PC-9 (cell line): ENCODE measurements around the gene SMG6.

Experiments
- CTCF ChIP-seq: fragments of 200-600 bp; sonication (generic); conservative IDR thresholded peaks from 2 replicates; pipeline ENCODE4 v1.6.1; 2017; ENCODE audit warnings: mixed run types, antibody characterized with exemption, mild to moderate bottlenecking, moderate library complexity
- EZH2 ChIP-seq: fragments of 200-600 bp; sonication (generic); IDR thresholded peaks from 2 replicates; pipeline ENCODE4 v1.8.0; 2017; ENCODE audit warnings: antibody characterized with exemption, low read depth

DNA sequence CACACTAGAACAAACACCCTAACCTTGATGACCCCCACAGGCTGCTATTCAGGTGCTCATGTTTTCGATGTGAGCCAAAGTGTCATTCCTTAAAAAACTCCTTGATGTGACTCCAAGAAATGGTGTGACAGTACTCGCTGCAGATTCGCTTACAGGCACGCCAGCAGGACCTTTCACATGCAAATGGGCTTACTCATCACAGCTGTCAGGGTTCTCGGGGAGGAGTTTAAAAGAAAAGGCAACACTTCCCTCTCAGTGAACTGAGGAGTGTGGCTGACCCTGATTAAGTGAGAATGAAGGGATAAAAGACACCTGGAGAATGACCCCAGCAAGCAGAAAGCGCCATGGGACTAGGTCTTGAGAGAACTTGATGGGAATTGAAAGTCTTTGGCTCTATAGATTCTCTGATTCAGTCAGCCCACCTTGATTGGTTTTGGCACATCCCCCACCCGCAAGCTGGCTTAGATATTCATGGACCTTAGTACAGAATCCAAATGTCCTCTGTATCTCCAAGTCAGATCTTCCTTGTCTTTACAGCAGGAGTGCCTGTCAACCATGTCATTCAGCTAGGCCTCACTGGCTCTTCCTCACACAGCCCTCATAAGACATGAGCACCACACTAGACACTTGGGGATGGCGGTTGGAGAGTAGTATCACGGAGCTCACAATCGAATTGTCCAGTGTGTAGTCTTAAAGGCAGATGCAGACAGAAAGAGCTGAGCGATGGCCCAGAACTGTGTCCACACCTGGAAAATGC, 166.1 kb downstream of the SMG6 start:
- TF ChIP-seq CTCF (no peak), EZH2 (no peak)
